A549 (cell line): ENCODE data around the gene HACD1.

Experiments used
- POLR2A ChIP-seq: IDR thresholded peaks from 2 replicates; pipeline ENCODE4 v1.6.1; 2012; ENCODE audit warnings: mild to moderate bottlenecking, low read length
- REST ChIP-seq: fragments of 200-600 bp; sonication (generic); IDR thresholded peaks from 2 replicates; pipeline ENCODE4 v1.6.1; 2016; ENCODE audit warnings: antibody characterized with exemption, mild to moderate bottlenecking, moderate library complexity

DNA sequence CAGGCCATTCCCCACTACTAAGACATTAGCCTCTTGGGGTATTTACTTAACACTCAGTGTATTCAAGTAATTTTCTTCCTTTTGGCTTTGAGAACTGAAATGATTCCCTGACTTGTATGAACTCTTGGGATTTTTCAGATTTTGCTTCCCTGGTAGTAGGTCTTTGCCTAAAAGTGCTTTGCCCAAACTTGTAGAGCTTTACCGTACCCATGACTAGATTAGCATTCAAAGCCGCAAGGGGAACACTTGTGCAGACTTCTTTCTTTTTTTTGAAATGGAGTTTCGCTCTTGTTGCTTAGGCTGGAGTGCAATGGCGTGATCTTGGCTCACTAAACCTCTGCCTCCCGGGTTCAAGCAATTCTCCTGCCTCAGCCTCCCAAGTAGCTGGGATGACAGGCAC lies 20.7 kb upstream of the HACD1 start:
- TF ChIP-seq POLR2A (no peak), REST (no peak)
